HepG2 (cell line): ENCODE data around the gene DYNC2I2. TPM values are rescaled to one million over a fixed set of nuclear protein-coding genes. Genes with fewer than 3 reads are reported as not detected.

Source experiments
- ARNTL ChIP-seq: sonication (generic); formaldehyde crosslinking; IDR thresholded peaks from 2 replicates; pipeline ENCODE4 v1.4.0; 2020; ENCODE audit warnings: mild to moderate bottlenecking, missing genetic modification reagents
- ISX ChIP-seq: sonication (generic); formaldehyde crosslinking; conservative IDR thresholded peaks from 2 replicates; pipeline ENCODE4 v1.5.0; 2020; ENCODE audit warnings: missing genetic modification reagents
- MTF1 ChIP-seq: sonication (generic); formaldehyde crosslinking; IDR thresholded peaks from 2 replicates; pipeline ENCODE4 v1.5.0; 2020; ENCODE audit warnings: missing genetic modification reagents
- NONO ChIP-seq, 2 experiments: fragments of 450-650 bp in 1 of 2; sonication (generic) in 1 of 2; formaldehyde crosslinking in 1 of 2; IDR thresholded peaks in 1 of 2; conservative IDR thresholded peaks in 1 of 2; 2 replicates each; pipeline versions ENCODE4 v1.6.1 to v1.8.0; 2017 to 2022; ENCODE audit warnings: mild to moderate bottlenecking in 1 of 2, missing genetic modification reagents in 1 of 2, moderate library complexity in 1 of 2
- PHF5A ChIP-seq: IDR thresholded peaks from one replicate; pipeline ENCODE4 v1.6.1; 2018; ENCODE audit warnings: low read depth, missing genetic modification reagents; ENCODE audit not compliant: unreplicated experiment
- THAP11 ChIP-seq: IDR thresholded peaks from 2 replicates; pipeline ENCODE4 v1.6.1; 2016; ENCODE audit warnings: missing biosample characterization, missing genetic modification reagents
- ZFP36L2 ChIP-seq: sonication (generic); formaldehyde crosslinking; IDR thresholded peaks from 2 replicates; pipeline ENCODE4 v1.4.0; 2020; ENCODE audit warnings: missing genetic modification reagents
- ZKSCAN8 ChIP-seq: IDR thresholded peaks from 2 replicates; pipeline ENCODE4 v1.6.1; 2016; ENCODE audit warnings: borderline replicate concordance, missing genetic modification reagents, missing compliant biosample characterization
- ZNF253 ChIP-seq: sonication (generic); formaldehyde crosslinking; IDR thresholded peaks from 2 replicates; pipeline ENCODE4 v1.8.0; 2022; ENCODE audit warnings: mild to moderate bottlenecking, missing genetic modification reagents, borderline replicate concordance
- ZNF446 ChIP-seq: sonication (generic); formaldehyde crosslinking; IDR thresholded peaks from 2 replicates; pipeline ENCODE4 v1.5.0; 2020; ENCODE audit warnings: mild to moderate bottlenecking, missing genetic modification reagents
- ZNF550 ChIP-seq: sonication (generic); formaldehyde crosslinking; IDR thresholded peaks from 2 replicates; pipeline ENCODE4 v1.4.0; 2020; ENCODE audit warnings: mild to moderate bottlenecking, missing genetic modification reagents, borderline replicate concordance
- ZNF563 ChIP-seq: sonication (generic); formaldehyde crosslinking; IDR thresholded peaks from 2 replicates; pipeline ENCODE4 v1.8.0; 2022; ENCODE audit warnings: mild to moderate bottlenecking, moderate library complexity, missing genetic modification reagents
- polyA plus RNA-seq, 8 experiments: library from polyadenylated mRNA; depleted of rRNA in 3 of 8; stranded (reverse) in 7 of 8; unstranded in 1 of 8; fragments of >200 nt; fragmentation: Illumina TruSeq in 4 of 8; extraction: Trizol in 4 of 8; gene quantifications; 2 replicates each; pipeline versions ENCODE4 v1.2.1 to v1.2.3, GENCODE V29; 2011 to 2016; ENCODE audit warnings: low read depth in 4 of 8, missing spikeins in 1 of 8, mixed read lengths in 1 of 8; ENCODE audit not compliant: insufficient read depth in 1 of 8
- total RNA-seq, 5 experiments: library from RNA; depleted of rRNA; stranded (reverse); fragments of >200 nt; fragmentation: Illumina TruSeq; extraction: Trizol; gene quantifications; 2 replicates each; pipeline ENCODE4 v1.2.3, GENCODE V29; 2016; ENCODE audit warnings: low read depth in 1 of 5
- TF ChIP-seq, protein P1 (sequence below), 2 experiments: fragments of 450-650 bp in 1 of 2; sonication (generic) in 1 of 2; formaldehyde crosslinking in 1 of 2; IDR thresholded peaks; 2 replicates each; pipeline versions ENCODE4 v1.6.1 to v1.8.0; 2016 to 2022; ENCODE audit warnings: antibody characterized with exemption in 1 of 2, mild to moderate bottlenecking in 1 of 2, missing genetic modification reagents in 1 of 2
- TF ChIP-seq, protein P2 (sequence below): sonication (generic); formaldehyde crosslinking; IDR thresholded peaks from 2 replicates; pipeline ENCODE4 v1.5.1; 2020; ENCODE audit warnings: mild to moderate bottlenecking, moderate library complexity, missing genetic modification reagents
- TF ChIP-seq, protein P3 (sequence below): sonication (generic); formaldehyde crosslinking; IDR thresholded peaks from 2 replicates; pipeline ENCODE4 v1.8.1; 2023; ENCODE audit warnings: mild to moderate bottlenecking, missing genetic modification reagents
- TF ChIP-seq, protein P4 (sequence below): fragments of 450-650 bp; IDR thresholded peaks from 2 replicates; pipeline ENCODE4 v1.6.1; 2016

DYNC2I2 gene
- total and polyA plus RNA-seq, 2 of the 13 experiments (the other 11 are each of a cell fraction or from before 2014, with no cell fraction given) = 13.7 to 40.2 TPM

DNA sequence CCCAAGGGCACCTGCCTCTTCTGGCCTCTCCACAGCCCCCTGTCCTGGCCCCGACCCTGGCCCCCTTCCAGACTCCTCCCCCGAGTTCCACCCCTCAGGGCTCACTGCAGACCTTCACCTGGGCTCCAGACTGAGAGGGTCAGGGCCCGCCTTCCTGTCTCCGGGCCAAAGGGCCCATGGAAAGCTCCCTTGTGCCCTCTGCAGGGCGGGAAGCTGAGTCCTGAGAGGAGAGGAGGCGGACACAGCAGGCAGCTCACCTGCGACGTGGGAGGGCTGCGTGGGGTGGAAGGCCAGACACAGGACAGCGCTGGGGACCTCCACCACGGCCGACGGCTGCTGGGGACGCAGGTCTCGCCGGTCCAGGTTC, 20.6 kb downstream of the DYNC2I2 start (continued):
- TF ChIP-seq, protein P1, sequence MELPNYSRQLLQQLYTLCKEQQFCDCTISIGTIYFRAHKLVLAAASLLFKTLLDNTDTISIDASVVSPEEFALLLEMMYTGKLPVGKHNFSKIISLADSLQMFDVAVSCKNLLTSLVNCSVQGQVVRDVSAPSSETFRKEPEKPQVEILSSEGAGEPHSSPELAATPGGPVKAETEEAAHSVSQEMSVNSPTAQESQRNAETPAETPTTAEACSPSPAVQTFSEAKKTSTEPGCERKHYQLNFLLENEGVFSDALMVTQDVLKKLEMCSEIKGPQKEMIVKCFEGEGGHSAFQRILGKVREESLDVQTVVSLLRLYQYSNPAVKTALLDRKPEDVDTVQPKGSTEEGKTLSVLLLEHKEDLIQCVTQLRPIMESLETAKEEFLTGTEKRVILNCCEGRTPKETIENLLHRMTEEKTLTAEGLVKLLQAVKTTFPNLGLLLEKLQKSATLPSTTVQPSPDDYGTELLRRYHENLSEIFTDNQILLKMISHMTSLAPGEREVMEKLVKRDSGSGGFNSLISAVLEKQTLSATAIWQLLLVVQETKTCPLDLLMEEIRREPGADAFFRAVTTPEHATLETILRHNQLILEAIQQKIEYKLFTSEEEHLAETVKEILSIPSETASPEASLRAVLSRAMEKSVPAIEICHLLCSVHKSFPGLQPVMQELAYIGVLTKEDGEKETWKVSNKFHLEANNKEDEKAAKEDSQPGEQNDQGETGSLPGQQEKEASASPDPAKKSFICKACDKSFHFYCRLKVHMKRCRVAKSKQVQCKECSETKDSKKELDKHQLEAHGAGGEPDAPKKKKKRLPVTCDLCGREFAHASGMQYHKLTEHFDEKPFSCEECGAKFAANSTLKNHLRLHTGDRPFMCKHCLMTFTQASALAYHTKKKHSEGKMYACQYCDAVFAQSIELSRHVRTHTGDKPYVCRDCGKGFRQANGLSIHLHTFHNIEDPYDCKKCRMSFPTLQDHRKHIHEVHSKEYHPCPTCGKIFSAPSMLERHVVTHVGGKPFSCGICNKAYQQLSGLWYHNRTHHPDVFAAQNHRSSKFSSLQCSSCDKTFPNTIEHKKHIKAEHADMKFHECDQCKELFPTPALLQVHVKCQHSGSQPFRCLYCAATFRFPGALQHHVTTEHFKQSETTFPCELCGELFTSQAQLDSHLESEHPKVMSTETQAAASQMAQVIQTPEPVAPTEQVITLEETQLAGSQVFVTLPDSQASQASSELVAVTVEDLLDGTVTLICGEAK (IDR thresholded peaks at IDR 0.05) = no peak
- TF ChIP-seq, protein P1 (CRISPR knock-in tag; IDR thresholded peaks at IDR 0.05) = no peak
- TF ChIP-seq ZNF550 (CRISPR knock-in tag) (no peak), MTF1 (CRISPR knock-in tag) (no peak), ZNF563 (CRISPR knock-in tag) (no peak), ZNF446 (CRISPR knock-in tag) (no peak), ZFP36L2 (CRISPR knock-in tag) (no peak), PHF5A (CRISPR knock-in tag) (no peak), ARNTL (no peak), THAP11 (CRISPR knock-in tag) (0 out of 2 replicates have a peak, but pooled peaks have one; percentile 20), NONO (IDR thresholded peaks at IDR 0.05) (no peak), NONO (CRISPR knock-in tag; conservative IDR thresholded peaks at IDR 0.05) (0 out of 2 replicates have a peak, but pooled peaks have one; percentile 44), ISX (CRISPR knock-in tag) (no peak), ZNF253 (0 out of 2 replicates have a peak, but pooled peaks have one; percentile 45), ZKSCAN8 (no peak)
- TF ChIP-seq, protein P2, sequence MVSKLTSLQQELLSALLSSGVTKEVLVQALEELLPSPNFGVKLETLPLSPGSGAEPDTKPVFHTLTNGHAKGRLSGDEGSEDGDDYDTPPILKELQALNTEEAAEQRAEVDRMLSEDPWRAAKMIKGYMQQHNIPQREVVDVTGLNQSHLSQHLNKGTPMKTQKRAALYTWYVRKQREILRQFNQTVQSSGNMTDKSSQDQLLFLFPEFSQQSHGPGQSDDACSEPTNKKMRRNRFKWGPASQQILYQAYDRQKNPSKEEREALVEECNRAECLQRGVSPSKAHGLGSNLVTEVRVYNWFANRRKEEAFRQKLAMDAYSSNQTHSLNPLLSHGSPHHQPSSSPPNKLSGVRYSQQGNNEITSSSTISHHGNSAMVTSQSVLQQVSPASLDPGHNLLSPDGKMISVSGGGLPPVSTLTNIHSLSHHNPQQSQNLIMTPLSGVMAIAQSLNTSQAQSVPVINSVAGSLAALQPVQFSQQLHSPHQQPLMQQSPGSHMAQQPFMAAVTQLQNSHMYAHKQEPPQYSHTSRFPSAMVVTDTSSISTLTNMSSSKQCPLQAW (CRISPR knock-in tag) = peak; percentile 60
- TF ChIP-seq, protein P3, sequence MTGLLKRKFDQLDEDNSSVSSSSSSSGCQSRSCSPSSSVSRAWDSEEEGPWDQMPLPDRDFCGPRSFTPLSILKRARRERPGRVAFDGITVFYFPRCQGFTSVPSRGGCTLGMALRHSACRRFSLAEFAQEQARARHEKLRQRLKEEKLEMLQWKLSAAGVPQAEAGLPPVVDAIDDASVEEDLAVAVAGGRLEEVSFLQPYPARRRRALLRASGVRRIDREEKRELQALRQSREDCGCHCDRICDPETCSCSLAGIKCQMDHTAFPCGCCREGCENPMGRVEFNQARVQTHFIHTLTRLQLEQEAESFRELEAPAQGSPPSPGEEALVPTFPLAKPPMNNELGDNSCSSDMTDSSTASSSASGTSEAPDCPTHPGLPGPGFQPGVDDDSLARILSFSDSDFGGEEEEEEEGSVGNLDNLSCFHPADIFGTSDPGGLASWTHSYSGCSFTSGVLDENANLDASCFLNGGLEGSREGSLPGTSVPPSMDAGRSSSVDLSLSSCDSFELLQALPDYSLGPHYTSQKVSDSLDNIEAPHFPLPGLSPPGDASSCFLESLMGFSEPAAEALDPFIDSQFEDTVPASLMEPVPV (CRISPR knock-in tag) = no peak
- TF ChIP-seq, protein P4, sequence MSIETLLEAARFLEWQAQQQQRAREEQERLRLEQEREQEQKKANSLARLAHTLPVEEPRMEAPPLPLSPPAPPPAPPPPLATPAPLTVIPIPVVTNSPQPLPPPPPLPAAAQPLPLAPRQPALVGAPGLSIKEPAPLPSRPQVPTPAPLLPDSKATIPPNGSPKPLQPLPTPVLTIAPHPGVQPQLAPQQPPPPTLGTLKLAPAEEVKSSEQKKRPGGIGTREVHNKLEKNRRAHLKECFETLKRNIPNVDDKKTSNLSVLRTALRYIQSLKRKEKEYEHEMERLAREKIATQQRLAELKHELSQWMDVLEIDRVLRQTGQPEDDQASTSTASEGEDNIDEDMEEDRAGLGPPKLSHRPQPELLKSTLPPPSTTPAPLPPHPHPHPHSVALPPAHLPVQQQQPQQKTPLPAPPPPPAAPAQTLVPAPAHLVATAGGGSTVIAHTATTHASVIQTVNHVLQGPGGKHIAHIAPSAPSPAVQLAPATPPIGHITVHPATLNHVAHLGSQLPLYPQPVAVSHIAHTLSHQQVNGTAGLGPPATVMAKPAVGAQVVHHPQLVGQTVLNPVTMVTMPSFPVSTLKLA = no peak
